Choroid plexus epithelial cell (primary cell): ENCODE measurements around the gene ANKRD16.

Experiments
- DNase-seq: peaks from one replicate; pipeline ENCODE4 v3.0.0-alpha.2; 2010; ENCODE audit warnings: low read depth
- H3K4me3 ChIP-seq: 2 replicates; pipeline ENCODE4 v1.5.1; 2011; ENCODE audit warnings: low read depth, mild to moderate bottlenecking, control low read depth, low read length, moderate library complexity
- CTCF ChIP-seq: conservative IDR thresholded peaks from 2 replicates; pipeline ENCODE4 v1.5.1; 2011; ENCODE audit warnings: low read depth, mild to moderate bottlenecking, control low read depth, inconsistent platforms, low read length, moderate library complexity

ANKRD16 gene

GRCh38 chr10:5835446-5836095, 54.1 kb downstream of the ANKRD16 start:
- no peak for DNase-seq
- no peak overlapping the region for H3K4me3 ChIP-seq
- no peak for TF ChIP-seq CTCF

- TF ChIP-seq CTCF: no peak
- DNase-seq: no peak
- H3K4me3 ChIP-seq: no peak overlapping the region
These were observed 55.9 kb downstream of the ANKRD16 start for GRCh38 chr10:5833814-5834213.

GRCh38 chr10:5832946-5833345, 56.7 kb downstream of the ANKRD16 start:
- no peak overlapping the region for H3K4me3 ChIP-seq
- no peak for TF ChIP-seq CTCF
- no peak for DNase-seq

- TF ChIP-seq CTCF: no peak
- no peak overlapping the region for H3K4me3 ChIP-seq
- no peak for DNase-seq
These were observed 58.3 kb downstream of the ANKRD16 start for GRCh38 chr10:5831446-5831782.

DNA sequence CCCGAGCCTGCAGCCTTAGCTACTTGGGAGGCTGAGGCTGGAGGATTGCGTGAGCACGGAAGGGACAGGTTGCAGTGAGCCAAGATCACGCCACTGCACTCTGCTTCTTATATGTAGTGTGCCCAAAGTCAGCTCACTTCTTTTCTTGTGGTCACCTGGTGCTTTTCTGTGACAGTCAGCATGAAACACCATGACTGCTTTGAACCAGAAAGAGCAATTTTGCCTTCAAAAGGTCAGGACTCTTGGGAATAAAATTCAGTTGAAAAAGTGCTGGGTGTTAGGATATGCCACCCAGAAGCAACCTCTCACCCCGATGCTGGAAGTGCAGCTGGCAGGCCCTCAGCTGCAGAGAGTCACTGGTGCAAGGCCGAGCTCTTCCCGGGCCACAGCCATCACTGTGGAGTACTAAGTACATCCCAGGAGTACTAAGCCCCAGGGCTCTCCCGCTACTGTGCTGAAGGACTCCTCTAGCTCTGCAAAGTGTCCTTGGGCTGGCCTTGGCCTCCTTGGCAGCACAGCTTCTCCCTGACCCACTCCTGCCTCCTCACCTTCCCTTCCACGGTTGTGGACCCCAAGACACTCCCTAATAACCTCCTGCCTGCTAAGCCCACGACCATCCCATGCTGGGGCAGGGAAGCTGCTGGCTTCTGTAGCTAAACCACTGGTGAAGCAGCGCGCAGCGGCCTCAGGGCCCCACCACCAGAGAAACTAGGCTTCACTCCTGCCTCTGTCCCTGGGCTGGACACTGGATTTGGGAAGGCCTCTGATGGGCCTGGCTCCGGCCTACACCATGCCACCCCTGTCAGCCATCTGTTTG, 58.9 kb downstream of the ANKRD16 start:
- H3K4me3 ChIP-seq: no peak overlapping the region
- DNase-seq: no peak
- TF ChIP-seq CTCF: no peak

DNA sequence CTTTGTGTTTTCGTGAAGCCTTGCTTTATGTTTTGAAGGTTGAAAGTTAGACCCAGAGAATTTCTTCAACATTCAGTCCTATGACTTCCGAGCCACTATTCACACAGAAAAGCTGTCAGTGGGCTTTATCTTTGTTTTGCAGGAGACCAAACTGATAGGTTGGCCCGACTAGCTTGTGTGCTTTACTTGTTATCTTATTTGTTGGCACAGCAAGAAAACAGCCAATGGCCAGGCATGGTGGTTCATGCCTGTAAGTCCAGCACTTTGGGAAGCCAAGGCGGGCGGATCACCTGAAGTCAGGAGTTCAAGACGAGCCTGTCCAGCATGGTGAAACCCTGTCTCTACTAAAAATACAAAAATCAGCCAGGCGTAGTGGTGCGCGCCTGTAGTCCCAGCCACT, 60.4 kb downstream of the ANKRD16 start:
- TF ChIP-seq CTCF: no peak
- no peak for DNase-seq
- no peak overlapping the region for H3K4me3 ChIP-seq

GRCh38 chr10:5828725-5829124, 61.0 kb downstream of the ANKRD16 start:
- no peak for DNase-seq
- no peak overlapping the region for H3K4me3 ChIP-seq
- TF ChIP-seq CTCF: no peak
